LNCaP clone FGC (cell line): Measurements from ENCODE around the gene H2AZ1.

Source experiments
- DNase-seq: peaks from one replicate; pipeline ENCODE4 v3.0.0-alpha.2; 2011; ENCODE audit warnings: low read depth
- H3K4me3 ChIP-seq: 2 replicates; pipeline ENCODE4 v1.5.1; 2011; ENCODE audit warnings: mild to moderate bottlenecking, low read depth, low read length, control low read depth
- TF ChIP-seq, protein P1 (sequence below): IDR thresholded peaks from 2 replicates; pipeline ENCODE4 v1.5.1; 2012; ENCODE audit warnings: mild to moderate bottlenecking; ENCODE audit not compliant: control insufficient read depth, insufficient read depth; ENCODE audit errors: extremely low read depth

Gene H2AZ1

GRCh38 chr4:99917575-99917974, 32.5 kb downstream of the H2AZ1 start:
- TF ChIP-seq, protein P1, sequence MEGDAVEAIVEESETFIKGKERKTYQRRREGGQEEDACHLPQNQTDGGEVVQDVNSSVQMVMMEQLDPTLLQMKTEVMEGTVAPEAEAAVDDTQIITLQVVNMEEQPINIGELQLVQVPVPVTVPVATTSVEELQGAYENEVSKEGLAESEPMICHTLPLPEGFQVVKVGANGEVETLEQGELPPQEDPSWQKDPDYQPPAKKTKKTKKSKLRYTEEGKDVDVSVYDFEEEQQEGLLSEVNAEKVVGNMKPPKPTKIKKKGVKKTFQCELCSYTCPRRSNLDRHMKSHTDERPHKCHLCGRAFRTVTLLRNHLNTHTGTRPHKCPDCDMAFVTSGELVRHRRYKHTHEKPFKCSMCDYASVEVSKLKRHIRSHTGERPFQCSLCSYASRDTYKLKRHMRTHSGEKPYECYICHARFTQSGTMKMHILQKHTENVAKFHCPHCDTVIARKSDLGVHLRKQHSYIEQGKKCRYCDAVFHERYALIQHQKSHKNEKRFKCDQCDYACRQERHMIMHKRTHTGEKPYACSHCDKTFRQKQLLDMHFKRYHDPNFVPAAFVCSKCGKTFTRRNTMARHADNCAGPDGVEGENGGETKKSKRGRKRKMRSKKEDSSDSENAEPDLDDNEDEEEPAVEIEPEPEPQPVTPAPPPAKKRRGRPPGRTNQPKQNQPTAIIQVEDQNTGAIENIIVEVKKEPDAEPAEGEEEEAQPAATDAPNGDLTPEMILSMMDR: no peak
- DNase-seq: no peak
- no peak overlapping the region for H3K4me3 ChIP-seq

- DNase-seq: no peak
- TF ChIP-seq, protein P1: no peak
- H3K4me3 ChIP-seq: no peak overlapping the region
Measured at GRCh38 chr4:99915449-99915848, 34.6 kb downstream of the H2AZ1 start.
